Transverse colon (tissue), 4 donors: ENCODE measurements around the gene FHIP2A.

Experiments
- CTCF ChIP-seq, 5 experiments: fragments of 200-600 bp in 3 of 5; fragments of 450-650 bp in 2 of 5; sonication (generic) in 3 of 5; IDR thresholded peaks; 1 replicate in 2 of 5; 2 replicates in 3 of 5; pipeline ENCODE4 v1.5.1; 2016 to 2017; ENCODE audit warnings: antibody characterized with exemption in 5 of 5, inconsistent platforms in 3 of 5, mild to moderate bottlenecking in 2 of 5, moderate library complexity in 1 of 5
- EP300 ChIP-seq: sonication (generic); formaldehyde crosslinking; IDR thresholded peaks from one replicate; pipeline ENCODE4 v1.6.1; 2017; ENCODE audit warnings: antibody characterized with exemption, low read depth
- POLR2A ChIP-seq: fragments of 450-650 bp; IDR thresholded peaks from one replicate; pipeline ENCODE4 v1.6.1; 2016; ENCODE audit warnings: antibody characterized with exemption, mild to moderate bottlenecking, moderate library complexity
- POLR2AphosphoS5 ChIP-seq, 3 donors: sonication (generic); formaldehyde crosslinking; IDR thresholded peaks; one replicate each; pipeline ENCODE4 v1.6.1; 2016; ENCODE audit warnings: antibody characterized with exemption in 3 of 3

GRCh38 chr10:114819322-114819721 is 2.3 kb upstream of the FHIP2A start:
- TF ChIP-seq CTCF (IDR thresholded peaks at IDR 0.05) (no peak), EP300 (no peak), POLR2A (no peak), POLR2AphosphoS5 (IDR thresholded peaks at IDR 0.05) (no peak)
